Activated T-helper 1 cell treated with Interleukin-2 at 50 U/mL for 16 hours (primary cell): ENCODE data around the gene TRIL.

Experiments used
- DNase-seq: peaks from one replicate; pipeline ENCODE4 v3.0.0-alpha.2; 2020; ENCODE audit warnings: low read depth

TRIL gene

DNA sequence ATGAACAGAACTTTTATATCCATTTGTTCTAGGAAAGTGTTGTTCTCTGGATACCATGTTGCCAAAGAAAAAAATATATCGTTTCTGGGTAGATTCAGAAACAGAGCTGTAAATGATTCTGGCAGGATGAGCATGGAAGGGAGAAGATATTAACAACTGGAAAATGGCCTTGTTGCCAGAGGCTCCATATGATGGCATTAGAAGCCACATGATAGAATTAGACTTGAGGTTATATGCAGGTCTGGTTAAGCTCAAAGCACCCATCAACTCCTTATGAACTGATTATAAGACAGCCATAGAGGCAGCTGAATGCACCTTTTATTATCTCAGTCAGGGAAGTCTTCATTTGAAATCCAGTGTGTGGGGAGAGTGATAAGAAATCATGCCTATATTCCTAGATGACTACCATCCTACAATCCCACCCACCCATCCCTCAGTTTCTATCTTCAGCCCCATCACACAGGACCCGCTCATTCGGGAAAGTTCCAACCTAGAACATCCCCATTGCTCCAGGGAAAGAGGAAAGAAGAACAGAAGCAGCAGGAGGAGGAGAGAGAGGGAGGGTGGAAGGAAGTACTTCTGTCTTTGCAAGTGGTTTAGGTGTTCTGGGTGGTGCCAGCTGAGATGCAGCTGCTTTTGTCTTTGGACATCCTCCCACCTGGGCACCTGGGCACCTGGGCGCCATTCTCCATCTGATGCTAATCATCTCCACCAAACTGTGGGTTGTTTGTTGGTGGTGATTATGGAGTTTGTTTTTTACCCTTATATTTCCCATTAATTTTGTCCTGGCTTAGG, 25.5 kb upstream of the TRIL start:
- DNase-seq: no peak

DNA sequence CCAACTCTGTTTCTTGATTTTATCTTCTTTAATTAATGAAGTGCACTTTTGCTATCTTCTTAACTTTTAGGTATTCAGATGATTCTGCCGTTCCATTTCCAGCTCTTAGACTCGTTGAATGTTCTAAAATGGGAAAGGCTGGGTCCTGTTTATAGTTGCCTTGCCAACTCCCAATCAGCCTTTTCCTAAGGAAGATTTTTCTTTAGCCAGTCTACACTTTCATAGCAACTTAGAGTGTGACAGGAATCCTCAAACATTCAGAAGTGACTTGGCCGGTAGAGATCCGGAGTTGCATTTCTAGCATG, 23.0 kb upstream of the TRIL start:
- no peak for DNase-seq

DNA sequence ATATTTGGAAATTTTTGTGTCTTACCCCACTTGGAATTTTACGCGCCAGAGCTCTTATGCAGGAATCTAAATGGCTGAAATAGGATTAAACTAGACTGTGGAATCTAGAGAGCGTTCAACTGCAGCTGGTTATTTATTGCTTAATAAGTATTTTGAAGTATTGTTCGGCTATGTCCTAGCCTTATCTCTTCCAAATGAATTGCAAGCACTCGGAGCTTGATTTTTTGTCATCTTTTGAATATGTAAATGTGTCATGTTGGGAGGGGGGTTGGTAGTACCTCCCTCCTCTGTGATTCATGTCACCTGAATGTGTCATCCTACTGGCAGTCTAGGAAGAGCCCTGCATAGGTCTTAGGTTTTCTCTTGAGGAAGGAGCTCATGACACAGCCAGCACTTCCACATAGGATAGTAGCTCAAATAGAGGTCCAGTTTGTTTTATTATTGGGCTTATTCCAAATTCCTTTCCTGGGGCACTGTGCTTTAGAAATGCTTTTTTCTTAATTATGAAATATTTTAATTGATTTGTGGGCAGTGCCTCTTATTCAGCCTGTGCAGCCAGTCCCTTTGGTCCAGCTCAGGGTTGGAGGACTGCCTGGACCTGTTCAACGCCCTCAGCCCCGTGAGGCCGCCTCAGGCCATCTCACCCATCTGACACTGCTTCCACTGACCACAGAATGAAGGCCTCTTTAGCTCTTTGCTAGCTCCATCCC, 22.5 kb upstream of the TRIL start:
- no peak for DNase-seq

DNA sequence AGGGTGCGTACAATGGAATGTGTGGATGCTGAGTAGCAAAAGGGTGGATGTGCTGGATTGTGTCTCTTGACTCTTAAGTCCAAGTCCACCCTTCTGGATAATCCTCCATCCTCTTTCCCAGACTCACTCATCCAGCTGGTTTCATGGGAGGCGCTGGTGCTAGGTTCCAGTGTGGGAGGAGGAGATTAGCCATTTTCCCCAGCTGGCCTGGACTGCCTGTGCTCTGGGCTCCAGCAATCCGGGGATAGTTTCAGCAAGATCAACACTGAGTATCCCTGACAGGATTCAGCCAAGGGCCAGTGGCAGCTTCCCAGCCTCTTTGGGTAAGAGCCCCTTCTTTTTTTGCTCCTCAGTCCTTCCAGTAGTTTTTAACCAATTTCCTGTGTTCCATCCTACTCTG, 21.6 kb upstream of the TRIL start:
- DNase-seq: no peak

DNA sequence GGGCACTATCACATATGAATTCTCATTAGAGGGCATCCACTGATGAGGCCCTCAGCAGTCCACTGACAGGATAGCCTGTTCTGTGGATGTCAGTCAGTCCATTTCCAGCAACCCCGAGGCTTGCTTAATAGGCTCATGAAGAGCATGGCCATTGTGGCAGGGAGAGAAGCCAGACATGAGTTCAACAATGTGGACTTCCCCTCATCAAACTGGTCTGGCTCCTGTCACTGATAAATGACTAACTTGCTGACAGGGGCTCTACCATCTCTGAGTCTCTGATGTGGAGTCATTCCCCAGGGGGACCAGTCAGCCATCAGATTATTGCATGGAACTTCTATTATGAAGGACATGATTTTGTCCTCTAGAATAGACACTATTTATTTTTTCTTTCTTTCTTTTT, 19.8 kb upstream of the TRIL start:
- no peak for DNase-seq

DNA sequence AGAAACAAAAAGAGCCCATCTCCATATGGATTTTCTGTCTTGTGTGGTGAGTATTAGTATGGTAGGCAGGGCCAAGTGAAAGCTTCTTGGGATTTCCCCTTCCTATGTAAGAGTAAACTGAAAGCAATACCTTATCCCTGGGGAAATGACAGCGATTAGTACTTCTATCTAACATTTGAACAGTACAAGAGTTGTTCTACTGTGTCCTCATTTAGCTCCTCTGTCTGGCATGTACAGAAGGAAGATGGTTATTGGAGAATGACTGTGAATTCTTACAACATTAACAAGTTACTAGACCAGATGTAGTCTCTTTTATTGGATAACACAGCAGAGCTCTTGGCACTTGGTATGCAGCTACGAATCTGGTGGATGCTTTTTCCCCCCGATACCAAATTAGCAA, 17.9 kb upstream of the TRIL start:
- DNase-seq: no peak

DNA sequence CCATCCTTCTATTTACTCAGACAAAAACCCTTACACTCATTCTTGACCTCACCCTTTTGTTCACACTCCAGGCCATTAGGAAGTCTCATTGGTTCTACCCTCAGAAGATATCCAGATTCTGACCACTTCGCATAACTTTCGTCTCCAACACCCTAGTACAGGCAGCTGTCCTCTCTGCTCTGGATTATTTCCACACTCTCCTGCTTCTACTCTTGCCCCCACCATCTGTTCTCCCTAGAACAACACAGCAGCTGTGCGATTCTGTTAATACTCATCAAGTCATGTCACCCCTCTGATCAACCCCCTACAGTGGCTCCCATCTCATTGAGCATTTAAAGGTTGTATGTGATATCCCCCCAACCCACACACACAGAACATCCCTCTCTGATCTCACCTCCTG, 15.5 kb upstream of the TRIL start:
- no peak for DNase-seq

DNA sequence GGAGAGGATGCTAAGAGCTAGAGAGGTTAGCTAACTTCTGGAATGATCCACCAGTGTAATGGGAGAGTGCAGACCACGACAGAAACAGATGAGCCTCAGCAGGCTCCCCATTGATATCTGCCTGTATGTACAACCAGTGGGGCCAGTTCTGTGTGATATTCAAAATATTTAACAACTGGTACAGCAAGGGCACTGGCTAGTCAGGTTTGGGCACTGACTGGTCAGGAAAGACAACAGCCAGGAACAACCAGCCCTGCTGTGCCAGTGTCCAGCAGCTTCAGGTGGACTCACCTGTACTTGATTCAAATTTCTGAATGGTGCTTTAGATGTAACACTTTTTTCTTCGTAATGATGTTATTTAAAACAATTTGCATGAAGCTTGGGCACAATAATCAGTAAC, 5.9 kb upstream of the TRIL start:
- no peak for DNase-seq

DNA sequence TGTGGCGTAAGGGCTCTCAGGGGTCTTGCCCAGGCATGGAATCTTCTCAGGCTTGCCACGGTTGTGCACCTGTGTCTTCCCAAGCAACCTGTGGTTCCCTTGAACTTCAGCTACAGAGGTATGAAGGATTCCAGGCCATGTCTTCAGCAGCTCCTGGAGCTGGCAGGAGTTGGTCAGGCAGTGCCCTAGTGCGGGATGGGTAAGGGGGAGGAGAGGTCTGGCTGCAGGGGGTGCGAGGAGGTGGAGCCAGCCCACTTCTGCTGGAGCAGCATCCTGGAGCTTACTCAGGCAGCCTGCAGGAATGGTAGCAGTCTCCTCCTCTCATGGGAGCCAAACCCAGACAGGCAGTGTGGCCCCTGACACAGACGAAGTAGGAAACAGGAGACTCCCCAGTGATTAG, 3.8 kb upstream of the TRIL start:
- no peak for DNase-seq

DNA sequence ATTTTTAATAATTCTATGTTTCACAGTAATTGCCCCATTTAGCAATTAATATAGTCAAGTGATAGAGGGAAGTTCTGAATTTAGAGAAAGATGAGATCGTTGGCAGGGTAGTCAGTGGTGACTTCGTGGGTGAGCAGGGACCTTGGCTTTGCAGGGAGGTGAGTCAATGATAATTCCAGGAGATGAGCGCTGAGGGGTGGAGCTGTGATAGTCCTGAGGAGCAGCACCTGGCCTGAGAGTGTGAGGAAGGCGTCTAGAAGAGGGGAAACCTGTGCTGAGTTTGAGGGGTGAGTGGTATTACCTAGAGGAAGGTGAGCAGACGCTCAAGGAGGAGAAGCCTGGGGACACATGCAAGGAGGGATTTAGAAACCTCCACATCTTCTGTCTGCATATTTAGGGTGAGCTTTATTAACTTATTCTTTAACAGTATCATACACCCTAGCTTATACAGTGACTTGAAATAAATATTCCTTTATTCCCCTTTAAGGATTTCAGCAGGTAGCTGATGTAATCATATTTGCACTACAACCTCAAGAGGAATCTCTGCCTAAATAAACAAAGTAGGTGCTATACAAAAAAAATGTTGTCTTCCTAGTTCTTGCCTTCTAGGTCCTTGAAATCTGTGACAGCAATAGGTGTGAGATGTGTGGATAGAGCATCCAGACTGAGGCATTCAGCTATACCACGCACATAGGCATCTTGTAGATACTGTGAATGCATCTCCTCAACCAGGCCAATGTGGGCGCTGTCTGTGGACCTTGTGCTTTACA, 2.1 kb upstream of the TRIL start:
- no peak for DNase-seq

DNA sequence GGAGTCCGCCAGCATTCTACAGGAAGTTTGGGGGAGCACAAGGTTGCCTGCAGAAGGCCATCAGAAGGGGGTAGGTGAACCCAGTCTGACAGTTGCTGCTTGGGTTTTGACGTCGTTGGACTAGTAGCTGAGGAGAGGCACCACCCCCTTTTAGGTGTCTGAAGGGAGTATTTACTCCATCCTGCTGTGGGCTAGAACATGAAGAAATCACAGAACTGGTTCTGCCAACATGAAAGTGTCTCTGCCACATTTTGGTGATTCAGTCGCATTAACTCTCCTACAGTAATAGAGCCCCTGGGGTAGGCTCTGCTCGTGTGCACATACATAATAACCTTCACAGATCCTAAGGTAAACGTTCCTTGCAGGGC, 834 bp upstream of the TRIL start:
- no peak for DNase-seq

DNA sequence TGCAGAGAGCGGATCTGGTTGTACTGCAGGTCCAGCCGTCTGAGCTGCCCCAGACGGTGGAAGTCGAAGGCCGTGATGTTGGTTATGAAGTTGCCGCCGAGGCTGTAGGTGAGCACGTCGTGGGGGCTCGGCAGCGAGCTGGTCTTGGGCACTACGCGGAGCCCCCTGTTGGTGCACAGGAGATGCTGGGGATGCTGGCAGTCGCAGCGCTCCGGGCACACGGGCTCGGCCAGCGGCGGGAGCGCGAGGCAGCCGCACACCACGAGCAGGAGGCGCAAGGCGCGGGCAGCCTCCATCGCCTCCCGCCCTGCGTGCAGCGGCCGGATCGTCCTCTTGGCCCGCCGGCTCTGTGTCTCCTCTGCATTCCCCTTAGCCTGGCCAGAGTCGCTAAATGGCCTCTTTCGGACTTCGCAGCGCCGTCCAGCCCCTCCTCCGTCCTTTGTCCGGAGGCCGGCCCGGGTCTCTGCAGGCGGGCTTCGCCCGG, 337 bp downstream of the TRIL start:
- DNase-seq: no peak

DNA sequence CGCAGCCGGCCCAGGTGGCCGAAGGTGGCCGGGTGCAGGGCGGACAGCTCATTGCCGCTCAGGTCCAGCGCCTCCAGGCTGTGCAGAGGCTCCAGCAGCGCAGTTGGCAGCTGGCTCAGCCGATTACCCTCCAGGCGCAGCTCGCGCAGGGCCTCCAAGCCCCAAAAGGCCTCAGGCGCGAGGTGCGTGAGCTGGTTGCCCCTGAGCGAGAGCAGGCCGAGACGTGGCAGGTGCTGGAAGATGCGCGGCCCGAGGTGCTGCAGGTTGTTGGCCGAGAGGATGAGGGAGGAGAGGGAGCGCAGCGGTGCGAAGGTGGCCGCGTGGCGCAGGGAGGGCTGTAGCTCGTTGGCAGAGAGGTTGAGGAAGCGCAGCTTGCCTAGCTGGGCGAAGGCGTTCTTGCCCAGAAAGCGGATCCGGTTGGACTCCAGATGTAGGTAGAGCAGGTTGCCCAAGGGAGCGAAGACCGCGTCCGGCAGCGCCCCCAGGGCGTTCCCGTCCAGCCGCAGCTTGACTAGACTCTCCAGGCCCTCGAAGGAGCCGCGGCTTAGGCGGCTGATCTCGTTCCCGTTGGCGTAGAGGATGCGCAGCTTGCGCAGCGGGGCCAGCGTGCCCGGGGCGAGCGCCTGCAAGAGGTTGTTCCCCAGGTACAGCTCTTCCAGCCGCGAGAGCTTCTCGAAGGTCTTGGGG, 923 bp downstream of the TRIL start:
- no peak for DNase-seq

DNA sequence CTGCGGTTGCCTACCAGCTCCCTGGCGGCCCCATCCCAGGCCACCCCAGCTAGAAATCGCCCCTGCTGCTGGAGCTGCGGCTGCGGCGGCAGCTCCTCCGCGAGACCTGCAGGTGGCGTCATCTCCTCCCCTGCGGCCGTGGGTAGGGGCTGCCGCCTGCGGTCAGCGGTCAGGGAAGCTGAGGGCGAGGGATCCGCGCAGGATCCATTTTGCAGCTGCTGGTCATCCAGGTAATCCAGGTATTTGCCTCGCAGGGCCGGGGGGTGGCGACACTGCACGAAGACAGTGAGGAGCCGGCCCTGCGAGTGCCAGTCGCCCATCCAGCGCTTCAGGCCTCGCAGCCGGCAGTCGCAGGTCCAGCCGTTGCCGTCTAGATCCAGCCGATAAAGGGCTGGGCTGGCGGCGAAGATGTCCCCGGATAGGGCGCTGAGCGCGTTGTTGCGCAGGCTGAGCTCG, 1.5 kb downstream of the TRIL start:
- no peak for DNase-seq

DNA sequence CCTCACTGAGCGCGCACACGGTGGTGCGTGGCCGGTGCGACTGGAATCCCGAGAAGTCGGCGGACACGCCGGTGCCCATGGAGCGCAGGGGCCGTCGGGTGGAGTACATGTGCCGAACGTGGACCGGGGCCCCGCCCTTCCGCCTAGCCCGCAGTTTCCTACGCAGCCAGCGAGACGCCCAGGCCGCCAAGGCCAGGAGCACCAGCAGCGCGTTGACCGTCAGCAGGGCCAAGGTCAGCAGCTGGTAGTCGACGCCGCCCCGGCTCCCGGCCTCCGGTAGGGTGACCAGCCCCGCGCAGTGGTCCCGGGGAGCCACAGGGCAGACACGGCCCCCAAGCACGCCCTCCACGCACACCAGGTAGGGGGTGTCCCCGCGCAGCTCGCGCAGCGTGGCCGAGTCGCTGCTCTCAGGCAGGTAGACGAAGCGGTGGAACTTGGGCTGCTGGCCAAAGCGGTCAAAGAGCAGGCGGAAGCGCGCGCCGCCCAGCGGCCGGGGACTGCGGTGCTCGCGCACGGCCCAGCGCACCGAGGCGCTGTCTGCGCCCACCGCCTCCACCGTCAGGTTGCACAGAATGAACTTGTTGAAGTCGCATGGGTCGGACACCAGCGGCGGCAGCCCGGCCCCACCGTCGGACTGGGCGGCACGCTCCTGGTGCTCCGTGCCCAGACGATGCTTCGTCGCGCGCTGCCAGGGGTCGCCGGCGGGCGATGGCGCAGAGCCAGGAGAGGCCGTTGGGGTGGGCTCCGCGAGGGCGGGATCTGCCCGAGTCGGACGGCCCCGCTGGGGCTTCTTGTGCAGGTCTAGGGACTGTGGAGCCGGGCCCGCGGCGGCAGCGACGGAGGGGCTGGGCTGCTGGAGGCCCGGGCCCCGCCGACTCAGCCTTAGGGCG, 2.2 kb downstream of the TRIL start:
- DNase-seq: no peak

DNA sequence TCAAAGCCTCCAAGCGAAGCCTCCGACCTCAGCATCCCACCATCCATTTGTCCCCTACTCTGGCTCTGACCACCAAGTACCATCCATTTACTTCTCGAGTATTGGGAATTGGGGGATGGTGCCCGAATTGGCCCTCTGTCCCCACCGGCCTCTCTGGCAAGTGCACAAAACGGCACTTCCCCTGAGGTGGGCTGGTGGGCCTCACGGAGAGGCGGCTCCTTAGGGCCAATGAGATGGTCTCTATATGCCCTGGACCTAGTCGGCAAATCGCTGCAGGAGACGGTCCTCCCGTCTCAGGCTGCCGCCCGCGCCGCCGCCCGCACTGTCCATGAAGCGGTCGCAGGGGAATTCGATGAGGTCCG, 2.8 kb downstream of the TRIL start:
- no peak for DNase-seq

DNA sequence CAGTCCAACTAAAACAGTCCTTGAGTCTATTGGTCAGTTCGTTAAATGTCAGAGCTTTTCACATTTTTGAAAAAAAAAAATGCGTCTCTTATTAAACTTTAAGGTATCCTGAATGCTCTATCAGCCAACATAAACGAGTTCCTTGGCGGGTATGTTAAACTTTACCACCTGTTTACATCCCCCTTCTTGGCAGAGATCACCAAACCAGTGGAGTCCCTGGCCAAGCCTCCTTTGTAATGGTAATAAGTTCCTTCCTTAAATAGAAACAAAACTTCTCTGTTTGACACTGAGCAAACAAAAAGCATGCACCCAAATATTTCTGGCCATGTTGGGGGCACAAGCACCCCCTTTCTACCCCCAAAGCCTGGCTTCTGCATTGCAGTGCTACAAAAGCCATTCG, 3.2 kb downstream of the TRIL start:
- DNase-seq: no peak

DNA sequence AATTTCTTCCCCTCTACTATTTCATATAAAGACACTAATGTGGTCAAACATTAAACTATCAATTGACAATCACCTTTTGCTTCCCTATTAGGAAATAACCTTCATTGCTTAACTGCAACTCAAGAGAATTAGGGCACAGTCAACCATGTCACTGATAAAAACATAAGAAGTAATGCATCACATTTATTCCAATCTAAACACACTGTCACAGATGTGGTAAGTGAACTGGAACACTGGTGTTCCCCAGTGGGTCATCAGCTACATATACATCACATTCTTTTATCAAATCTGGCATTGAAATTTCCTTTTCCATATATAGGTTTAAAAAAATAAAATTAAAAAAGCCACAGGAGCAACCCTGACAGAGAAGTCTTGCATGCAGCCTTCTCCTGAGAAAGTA, 3.7 kb downstream of the TRIL start:
- DNase-seq: no peak

DNA sequence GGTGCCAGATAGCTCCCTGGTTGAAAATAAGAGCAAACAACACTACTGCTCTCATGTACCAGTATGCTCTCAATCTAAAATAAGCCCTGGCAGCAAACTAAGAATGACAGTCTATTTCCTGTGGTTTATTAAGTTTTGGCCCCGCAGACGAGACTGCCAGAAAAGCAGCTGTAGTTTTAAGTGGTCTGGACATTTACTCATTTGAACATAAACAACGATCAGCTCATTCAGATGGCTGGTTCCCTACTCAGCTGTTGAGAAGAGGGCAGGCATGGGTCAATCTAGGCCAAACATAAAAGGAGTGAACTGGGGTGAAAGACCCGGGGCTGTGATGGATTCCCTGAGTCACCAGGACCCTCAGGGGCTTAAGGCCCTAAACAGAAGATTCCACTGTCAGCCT, 4.5 kb downstream of the TRIL start:
- no peak for DNase-seq

DNA sequence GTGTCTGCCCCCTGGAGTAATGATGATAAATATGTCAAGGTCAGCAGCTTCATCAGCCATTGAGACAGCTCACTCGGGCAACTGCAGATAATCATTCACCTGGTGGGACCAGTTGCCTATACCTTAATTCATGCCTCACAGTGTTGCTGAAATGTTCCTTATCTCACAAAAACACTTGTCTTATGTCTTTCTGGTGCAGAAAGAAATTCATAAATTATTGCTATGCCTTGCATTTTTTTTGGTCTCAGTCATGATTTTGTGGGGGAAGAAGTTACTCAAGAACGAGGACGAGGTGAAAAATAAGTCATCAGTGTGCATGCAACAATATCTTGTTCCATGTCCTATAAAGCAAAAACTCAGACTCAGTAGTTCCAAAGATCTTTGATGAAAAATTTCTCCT, 16.0 kb downstream of the TRIL start:
- DNase-seq: no peak

DNA sequence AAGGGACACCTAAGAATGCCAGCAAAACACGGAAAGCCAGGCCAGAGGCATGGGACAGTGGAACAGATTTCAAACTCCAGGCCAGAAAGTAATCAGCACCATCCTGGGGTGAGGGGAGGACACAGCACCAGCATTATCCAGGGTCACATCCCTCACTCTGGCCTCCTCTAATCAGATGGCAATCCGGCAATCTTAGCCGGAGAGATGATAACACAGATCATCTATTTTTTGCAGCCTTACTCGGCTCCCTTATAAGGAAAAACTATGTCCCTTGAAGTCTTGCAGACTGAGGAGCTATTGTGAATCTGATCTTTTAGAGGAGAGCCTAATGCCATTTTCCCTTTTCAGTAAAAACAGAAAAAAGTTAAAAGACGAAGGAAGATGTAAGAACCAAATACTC, 16.5 kb downstream of the TRIL start:
- no peak for DNase-seq
